HepG2 (cell line): ENCODE data around the gene DRC7. TPM values are rescaled to one million over a fixed set of nuclear protein-coding genes. Genes with fewer than 3 reads are reported as not detected.

Source experiments
- ATAC-seq: fragments of 200-7000 bp; cut with Tn5 transposase; 3 replicates; pipeline ENCODE4 v1.9.1; 2020; ENCODE audit warnings: mild to moderate bottlenecking, moderate library complexity
- BruUV-seq: library from RNA; stranded (reverse); fragments of 400-500 nt; replicated peaks from 2 replicates; lab custom pipeline; 2021; lab: Mats Ljungman, UMichigan
- CTCF ChIA-PET: fragments of 300-600 bp; formaldehyde crosslinking; extraction: SDS; loops from one replicate; lab custom pipeline; 2021; ENCODE audit warnings: low total read pairs, inconsistent platforms, low intra/inter-chr PET ratio; lab: Yijun Ruan, JAX
- POLR2A ChIA-PET: fragments of 350-600 bp; sonication (Branson Sonifier 250); formaldehyde crosslinking; loops from one replicate; lab custom pipeline; 2020; ENCODE audit warnings: antibody characterized with exemption, inconsistent platforms; lab: Yijun Ruan, JAX
- DNase-seq: peaks from one replicate; pipeline ENCODE4 v3.0.0-alpha.2; 2015; ENCODE audit warnings: low spot score
- FAIRE-seq: peaks from 3 replicates; lab custom pipeline; 2011; peaks lifted over from hg19 to GRCh38; lab: Jason Lieb, UNC
- H2AFZ ChIP-seq: one replicate; pipeline ENCODE4 v1.6.1; 2011; ENCODE audit warnings: low read length, inconsistent platforms
- H3K27ac ChIP-seq: fragments of 300-600 bp; 3 replicates; pipeline ENCODE4 v1.8.0; 2011; ENCODE audit warnings: mixed run types, mild to moderate bottlenecking, mixed read lengths, low read length, inconsistent platforms; ENCODE audit not compliant: insufficient read depth; ENCODE audit errors: extremely low read length
- H3K27me3 ChIP-seq, 2 experiments: fragments of 200-600 bp in 1 of 2; 2 replicates in 1 of 2; 3 replicates in 1 of 2; pipeline versions ENCODE4 v1.6.0 to v1.8.0; 2011; ENCODE audit warnings: low read length in 2 of 2, mild to moderate bottlenecking in 2 of 2, moderate library complexity in 2 of 2, inconsistent platforms in 1 of 2; ENCODE audit not compliant: insufficient read depth in 2 of 2, control insufficient read depth in 1 of 2
- H3K36me3 ChIP-seq, 2 experiments: fragments of 200-600 bp in 1 of 2; replicated peaks in 1 of 2; 2 replicates in 1 of 2; 3 replicates in 1 of 2; pipeline versions ENCODE4 v1.5.1 to v1.8.0; 2011; ENCODE audit warnings: low read length in 2 of 2, inconsistent platforms in 1 of 2; ENCODE audit not compliant: insufficient read depth in 2 of 2, control insufficient read depth in 1 of 2
- H3K4me1 ChIP-seq: 2 replicates; pipeline ENCODE4 v1.5.1; 2012; ENCODE audit warnings: low read length, inconsistent platforms; ENCODE audit not compliant: insufficient read depth
- H3K4me2 ChIP-seq: 2 replicates; pipeline ENCODE4 v1.6.0; 2011; ENCODE audit warnings: low read depth, low read length, inconsistent platforms
- H3K4me3 ChIP-seq, 3 experiments: fragments of 200-600 bp in 1 of 3; sonication (generic), shearing (Covaris generic) in 1 of 3; replicated peaks in 1 of 3; 2 replicates each; pipeline ENCODE4 v1.5.1; 2011 to 2016; ENCODE audit warnings: low read length in 3 of 3, inconsistent platforms in 2 of 3, low read depth in 2 of 3, mild to moderate bottlenecking in 2 of 3, control low read depth in 1 of 3, mixed read lengths in 1 of 3; ENCODE audit not compliant: insufficient read depth in 1 of 3
- H3K79me2 ChIP-seq: one replicate; pipeline ENCODE4 v1.6.1; 2011; ENCODE audit warnings: low read length, inconsistent platforms; ENCODE audit not compliant: insufficient read depth
- H3K9ac ChIP-seq: 2 replicates; pipeline ENCODE4 v1.6.0; 2011; ENCODE audit warnings: mild to moderate bottlenecking, low read depth, low read length, inconsistent platforms; ENCODE audit not compliant: insufficient read depth
- H3K9me3 ChIP-seq: 2 replicates; pipeline ENCODE4 v1.5.1; 2012; ENCODE audit warnings: mild to moderate bottlenecking, low read length
- H4K20me1 ChIP-seq: 2 replicates; pipeline ENCODE4 v1.6.0; 2011; ENCODE audit warnings: inconsistent platforms, mild to moderate bottlenecking, low read length, moderate library complexity; ENCODE audit not compliant: insufficient read depth
- ETV6 ChIP-seq: sonication (generic); formaldehyde crosslinking; conservative IDR thresholded peaks from 2 replicates; pipeline ENCODE4 v1.4.0; 2020; ENCODE audit warnings: missing genetic modification reagents
- GABPB1 ChIP-seq: IDR thresholded peaks from 2 replicates; pipeline ENCODE4 v1.6.1; 2016; ENCODE audit warnings: mild to moderate bottlenecking, missing genetic modification reagents, moderate library complexity, missing compliant biosample characterization
- KLF13 ChIP-seq: sonication (generic); formaldehyde crosslinking; IDR thresholded peaks from 2 replicates; pipeline ENCODE4 v1.4.0; 2020; ENCODE audit warnings: mild to moderate bottlenecking, missing genetic modification reagents
- KLF6 ChIP-seq: IDR thresholded peaks from 2 replicates; pipeline ENCODE4 v1.8.0; 2016; ENCODE audit warnings: missing biosample characterization, missing genetic modification reagents
- LCORL ChIP-seq, 2 experiments: fragments of 450-650 bp in 1 of 2; sonication (generic) in 1 of 2; formaldehyde crosslinking in 1 of 2; IDR thresholded peaks; 2 replicates each; pipeline versions ENCODE4 v1.5.0 to v1.6.1; 2017 to 2020; ENCODE audit warnings: antibody characterized with exemption in 1 of 2, missing genetic modification reagents in 1 of 2
- MAFK ChIP-seq, 2 experiments: IDR thresholded peaks in 1 of 2; conservative IDR thresholded peaks in 1 of 2; 2 replicates each; pipeline ENCODE4 v1.6.1; 2011; ENCODE audit warnings: improper control_type of control experiment in 2 of 2, low read length in 2 of 2
- MXI1 ChIP-seq: IDR thresholded peaks from 3 replicates; pipeline ENCODE4 v1.6.1; 2012; ENCODE audit warnings: low read depth, low read length, inconsistent platforms, borderline replicate concordance
- MZF1 ChIP-seq: sonication (generic); formaldehyde crosslinking; IDR thresholded peaks from 2 replicates; pipeline ENCODE4 v1.8.1; 2023; ENCODE audit warnings: mild to moderate bottlenecking, missing genetic modification reagents, borderline replicate concordance
- NCOA1 ChIP-seq: sonication (generic); formaldehyde crosslinking; IDR thresholded peaks from 2 replicates; pipeline ENCODE4 v1.9.0; 2021; ENCODE audit warnings: missing genetic modification reagents
- NFKB2 ChIP-seq: sonication (generic); formaldehyde crosslinking; IDR thresholded peaks from 2 replicates; pipeline ENCODE4 v1.4.0; 2020; ENCODE audit warnings: missing genetic modification reagents, borderline replicate concordance
- NRL ChIP-seq: sonication (generic); formaldehyde crosslinking; IDR thresholded peaks from 2 replicates; pipeline ENCODE4 v1.5.0; 2020; ENCODE audit warnings: missing genetic modification reagents, mild to moderate bottlenecking, moderate library complexity, borderline replicate concordance
- REL ChIP-seq: sonication (generic); formaldehyde crosslinking; conservative IDR thresholded peaks from 2 replicates; pipeline ENCODE4 v1.8.0; 2022; ENCODE audit warnings: mild to moderate bottlenecking, missing genetic modification reagents, moderate library complexity
- RFX5 ChIP-seq: IDR thresholded peaks from 2 replicates; pipeline ENCODE4 v1.6.1; 2011; ENCODE audit warnings: low read depth, low read length, improper control_type of control experiment
- SP1 ChIP-seq, 2 experiments: fragments of 450-650 bp in 1 of 2; sonication (generic) in 1 of 2; formaldehyde crosslinking in 1 of 2; IDR thresholded peaks; 2 replicates each; pipeline versions ENCODE4 v1.4.0 to v1.6.1; 2016 to 2020; ENCODE audit warnings: missing genetic modification reagents in 1 of 2
- ZNF547 ChIP-seq: sonication (generic); formaldehyde crosslinking; IDR thresholded peaks from 2 replicates; pipeline ENCODE4 v1.5.1; 2020; ENCODE audit warnings: mild to moderate bottlenecking, missing genetic modification reagents
- ZNF891 ChIP-seq: sonication (generic); formaldehyde crosslinking; IDR thresholded peaks from 2 replicates; pipeline ENCODE4 v1.5.0; 2020; ENCODE audit warnings: mild to moderate bottlenecking, missing genetic modification reagents
- ZSCAN25 ChIP-seq: sonication (generic); formaldehyde crosslinking; IDR thresholded peaks from 2 replicates; pipeline ENCODE4 v1.8.0; 2022; ENCODE audit warnings: mild to moderate bottlenecking, missing genetic modification reagents
- WGBS: methylation state at CpG from one replicate; pipeline ENCODE4 v1.1.6; 2017; ENCODE audit warnings: low lambda C conversion rate; 5-methylcytosine and 5-hydroxymethylcytosine counted together
- in situ Hi-C: cut with HindIII; loops from 2 replicates; pipeline ENCODE4 v1.10.0; 2017; ENCODE audit warnings: low pct_unique_long_range_greater_than_20kb; ENCODE audit not compliant: extremely low pct_ligation_motif_present
- intact Hi-C: fragments of 100-400 bp; cut with micrococcal nuclease; formaldehyde crosslinking; loops from one replicate; pipeline ENCODE4 v1.10.0; 2022; ENCODE audit not compliant: unreplicated experiment
- polyA plus RNA-seq, 8 experiments: library from polyadenylated mRNA; depleted of rRNA in 3 of 8; stranded (reverse) in 7 of 8; unstranded in 1 of 8; fragments of >200 nt; fragmentation: Illumina TruSeq in 4 of 8; extraction: Trizol in 4 of 8; gene quantifications; 2 replicates each; pipeline versions ENCODE4 v1.2.1 to v1.2.3, GENCODE V29; 2011 to 2016; ENCODE audit warnings: low read depth in 4 of 8, missing spikeins in 1 of 8, mixed read lengths in 1 of 8; ENCODE audit not compliant: insufficient read depth in 1 of 8
- total RNA-seq, 5 experiments: library from RNA; depleted of rRNA; stranded (reverse); fragments of >200 nt; fragmentation: Illumina TruSeq; extraction: Trizol; gene quantifications; 2 replicates each; pipeline ENCODE4 v1.2.3, GENCODE V29; 2016; ENCODE audit warnings: low read depth in 1 of 5
- TF ChIP-seq, protein P1 (sequence below): sonication (generic); formaldehyde crosslinking; IDR thresholded peaks from 2 replicates; pipeline ENCODE4 v1.4.0; 2020; ENCODE audit warnings: missing genetic modification reagents
- TF ChIP-seq, protein P2 (sequence below): sonication (generic); formaldehyde crosslinking; IDR thresholded peaks from 2 replicates; pipeline ENCODE4 v1.8.0; 2022; ENCODE audit warnings: missing genetic modification reagents, mild to moderate bottlenecking, borderline replicate concordance
- TF ChIP-seq, protein P3 (sequence below): sonication (generic); formaldehyde crosslinking; IDR thresholded peaks from 2 replicates; pipeline ENCODE4 v1.4.0; 2020; ENCODE audit warnings: missing genetic modification reagents

The DRC7 gene
- total and polyA plus RNA-seq, 2 of the 13 experiments (the other 11 are each of a cell fraction or from before 2014, with no cell fraction given), result 2.7 to 3.4 TPM

DNA sequence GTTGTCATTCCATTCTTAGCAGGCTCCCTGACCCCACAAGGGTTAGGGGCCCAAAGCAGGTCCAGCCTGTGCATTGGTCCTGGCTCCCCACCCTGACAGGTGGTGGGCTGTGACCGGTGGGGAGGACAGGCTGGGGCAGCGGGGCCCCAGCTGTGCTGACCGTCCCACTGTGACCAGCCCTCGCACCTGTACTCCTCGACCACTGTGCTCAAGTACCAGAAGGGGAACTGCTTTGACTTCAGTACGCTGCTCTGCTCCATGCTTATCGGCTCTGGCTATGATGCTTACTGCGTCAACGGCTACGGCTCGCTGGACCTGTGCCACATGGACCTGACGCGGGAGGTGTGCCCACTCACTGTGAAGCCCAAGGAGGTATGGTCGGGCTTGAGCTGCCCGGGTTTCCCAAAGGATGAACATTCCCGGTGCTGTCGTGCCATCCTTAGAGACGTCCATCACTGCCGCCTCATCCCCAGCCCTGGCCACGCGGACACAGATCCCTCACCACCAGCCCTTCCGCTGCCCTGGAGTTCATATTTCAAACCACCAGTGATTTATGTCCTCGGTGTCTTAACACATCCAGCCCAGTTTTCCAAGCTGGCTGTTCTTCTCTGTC is 7.3 kb downstream of the DRC7 start:
- WGBS, result 87% methylated on average over 21 of the region's 23 CpGs
- DNase-seq (no peak), ATAC-seq (no peak), FAIRE-seq (no peak)
- Histone ChIP-seq H3K4me1 (peaks cover 80% of the 10 kb centered on the region), H3K79me2 (no peaks in the 10 kb centered on the region), H3K27ac (peak overlapping the region; percentile 72), H4K20me1 (no peaks in the 10 kb centered on the region), H3K9me3 (no peaks in the 10 kb centered on the region), H3K4me3 (peak overlapping the region in 1 of 3 experiments; percentile 49; a peak in 2 of 6 replicates), H2AFZ (no peak overlapping the region), H3K4me2 (peak overlapping the region; percentile 70), H3K36me3 (no peaks in the 10 kb centered on the region), H3K9ac (peak overlapping the region; percentile 43; the same call in 1 of the 2 replicates), H3K27me3 (no peaks in the 10 kb centered on the region)
- BruUV-seq, result no TSS peak
- ChIA-PET CTCF (no interaction called here), POLR2A (interaction anchor here (0.8 to 1.8 kb wide), 6 partner anchors 8 to 110 kb away, joined by 3 to 10 read pairs (median 4); partner anchors contain the start of genes ADGRG3 and KATNB1)
- intact Hi-C loops (no loop called here), in situ Hi-C loops (no loop called here)
- TF ChIP-seq KLF6 (CRISPR knock-in tag), result no peak
- TF ChIP-seq, protein P1, sequence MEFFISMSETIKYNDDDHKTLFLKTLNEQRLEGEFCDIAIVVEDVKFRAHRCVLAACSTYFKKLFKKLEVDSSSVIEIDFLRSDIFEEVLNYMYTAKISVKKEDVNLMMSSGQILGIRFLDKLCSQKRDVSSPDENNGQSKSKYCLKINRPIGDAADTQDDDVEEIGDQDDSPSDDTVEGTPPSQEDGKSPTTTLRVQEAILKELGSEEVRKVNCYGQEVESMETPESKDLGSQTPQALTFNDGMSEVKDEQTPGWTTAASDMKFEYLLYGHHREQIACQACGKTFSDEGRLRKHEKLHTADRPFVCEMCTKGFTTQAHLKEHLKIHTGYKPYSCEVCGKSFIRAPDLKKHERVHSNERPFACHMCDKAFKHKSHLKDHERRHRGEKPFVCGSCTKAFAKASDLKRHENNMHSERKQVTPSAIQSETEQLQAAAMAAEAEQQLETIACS (CRISPR knock-in tag), result 0 out of 2 replicates have a peak, but pooled peaks have one; percentile 19
- peak; percentile 71; the same call in 1 of the 2 replicates for TF ChIP-seq NFKB2 (CRISPR knock-in tag)
- peak; percentile 61; the same call in 1 of the 2 replicates for TF ChIP-seq NRL
- TF ChIP-seq, protein P2, sequence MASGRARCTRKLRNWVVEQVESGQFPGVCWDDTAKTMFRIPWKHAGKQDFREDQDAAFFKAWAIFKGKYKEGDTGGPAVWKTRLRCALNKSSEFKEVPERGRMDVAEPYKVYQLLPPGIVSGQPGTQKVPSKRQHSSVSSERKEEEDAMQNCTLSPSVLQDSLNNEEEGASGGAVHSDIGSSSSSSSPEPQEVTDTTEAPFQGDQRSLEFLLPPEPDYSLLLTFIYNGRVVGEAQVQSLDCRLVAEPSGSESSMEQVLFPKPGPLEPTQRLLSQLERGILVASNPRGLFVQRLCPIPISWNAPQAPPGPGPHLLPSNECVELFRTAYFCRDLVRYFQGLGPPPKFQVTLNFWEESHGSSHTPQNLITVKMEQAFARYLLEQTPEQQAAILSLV (CRISPR knock-in tag), result peak; percentile 44; the same call in 1 of the 2 replicates
- peak; percentile 1; the same call in 1 of the 2 replicates for TF ChIP-seq RFX5
- TF ChIP-seq, protein P3, sequence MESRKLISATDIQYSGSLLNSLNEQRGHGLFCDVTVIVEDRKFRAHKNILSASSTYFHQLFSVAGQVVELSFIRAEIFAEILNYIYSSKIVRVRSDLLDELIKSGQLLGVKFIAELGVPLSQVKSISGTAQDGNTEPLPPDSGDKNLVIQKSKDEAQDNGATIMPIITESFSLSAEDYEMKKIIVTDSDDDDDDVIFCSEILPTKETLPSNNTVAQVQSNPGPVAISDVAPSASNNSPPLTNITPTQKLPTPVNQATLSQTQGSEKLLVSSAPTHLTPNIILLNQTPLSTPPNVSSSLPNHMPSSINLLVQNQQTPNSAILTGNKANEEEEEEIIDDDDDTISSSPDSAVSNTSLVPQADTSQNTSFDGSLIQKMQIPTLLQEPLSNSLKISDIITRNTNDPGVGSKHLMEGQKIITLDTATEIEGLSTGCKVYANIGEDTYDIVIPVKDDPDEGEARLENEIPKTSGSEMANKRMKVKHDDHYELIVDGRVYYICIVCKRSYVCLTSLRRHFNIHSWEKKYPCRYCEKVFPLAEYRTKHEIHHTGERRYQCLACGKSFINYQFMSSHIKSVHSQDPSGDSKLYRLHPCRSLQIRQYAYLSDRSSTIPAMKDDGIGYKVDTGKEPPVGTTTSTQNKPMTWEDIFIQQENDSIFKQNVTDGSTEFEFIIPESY (CRISPR knock-in tag), result peak; percentile 57; the same call in 1 of the 2 replicates
- TF ChIP-seq LCORL (IDR thresholded peaks at IDR 0.05), result no peak
- TF ChIP-seq LCORL (CRISPR knock-in tag; IDR thresholded peaks at IDR 0.05), result no peak
- no peak for TF ChIP-seq ZNF547
- TF ChIP-seq ZSCAN25 (CRISPR knock-in tag), result no peak
- 0 out of 2 replicates have a peak, but pooled peaks have one; percentile 50 for TF ChIP-seq ZNF891 (CRISPR knock-in tag)
- TF ChIP-seq MZF1 (CRISPR knock-in tag), result no peak
- TF ChIP-seq SP1 (IDR thresholded peaks at IDR 0.05), result no peak
- TF ChIP-seq SP1 (CRISPR knock-in tag; IDR thresholded peaks at IDR 0.05), result no peak
- TF ChIP-seq ETV6 (CRISPR knock-in tag), result no peak
- no peak for TF ChIP-seq MXI1
- peak; percentile 6; the same call in 1 of the 2 replicates for TF ChIP-seq GABPB1 (CRISPR knock-in tag)
- TF ChIP-seq NCOA1, result no peak
- no peak for TF ChIP-seq MAFK (conservative IDR thresholded peaks at IDR 0.05 in 1 of 2, IDR thresholded peaks at IDR 0.05 in 1 of 2; ENCODE audit: low read length in 2 of 2)
- TF ChIP-seq REL (CRISPR knock-in tag), result 0 out of 2 replicates have a peak, but pooled peaks have one; percentile 4
- TF ChIP-seq KLF13 (CRISPR knock-in tag), result peak; percentile 65; the same call in 1 of the 2 replicates
